Measurements from ENCODE around the gene THSD4. TPM values are rescaled to one million over a fixed set of nuclear protein-coding genes. Genes with fewer than 3 reads are reported as not detected.

The THSD4 gene
- total RNA-seq, 1 donor from 2014 or later: 66.8 TPM

DNA sequence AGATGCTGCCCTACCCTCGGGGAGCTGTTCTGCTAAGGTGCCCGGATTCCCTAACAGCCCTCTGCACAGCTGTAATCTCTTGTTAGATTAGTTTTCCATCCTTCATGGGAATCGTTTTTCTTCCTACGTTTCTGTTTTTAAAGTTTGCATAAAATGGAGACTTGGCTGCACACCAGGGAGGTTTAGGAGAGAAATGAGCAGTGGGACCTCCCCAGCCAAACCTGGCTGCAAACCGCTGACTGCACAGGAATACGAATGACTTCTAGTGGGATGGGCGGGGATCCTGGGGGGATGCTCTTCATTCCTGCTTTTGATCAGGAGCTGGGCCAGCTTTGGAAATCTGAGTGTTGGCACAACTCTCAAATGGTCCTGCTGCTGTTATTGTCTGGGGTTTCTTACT lies 77.5 kb downstream of the THSD4 start:
- Histone ChIP-seq H3K4me1 (no peaks in the 10 kb centered on the region), H3K36me3 (no peaks in the 10 kb centered on the region), H3K9me3 (no peaks in the 10 kb centered on the region), H3K27ac (no peak overlapping the region), H3K27me3 (no peaks in the 10 kb centered on the region), H3K4me3 (no peak overlapping the region)
- intact Hi-C loops (cut with DNase I): no loop called here
- TF ChIP-seq POLR2A (IDR thresholded peaks at IDR 0.05) (no peak), POLR2AphosphoS5 (IDR thresholded peaks at IDR 0.05; ENCODE audit: insufficient read depth in 1 of 2, low read depth in 1 of 2) (no peak)
- TF ChIP-seq, protein P1, sequence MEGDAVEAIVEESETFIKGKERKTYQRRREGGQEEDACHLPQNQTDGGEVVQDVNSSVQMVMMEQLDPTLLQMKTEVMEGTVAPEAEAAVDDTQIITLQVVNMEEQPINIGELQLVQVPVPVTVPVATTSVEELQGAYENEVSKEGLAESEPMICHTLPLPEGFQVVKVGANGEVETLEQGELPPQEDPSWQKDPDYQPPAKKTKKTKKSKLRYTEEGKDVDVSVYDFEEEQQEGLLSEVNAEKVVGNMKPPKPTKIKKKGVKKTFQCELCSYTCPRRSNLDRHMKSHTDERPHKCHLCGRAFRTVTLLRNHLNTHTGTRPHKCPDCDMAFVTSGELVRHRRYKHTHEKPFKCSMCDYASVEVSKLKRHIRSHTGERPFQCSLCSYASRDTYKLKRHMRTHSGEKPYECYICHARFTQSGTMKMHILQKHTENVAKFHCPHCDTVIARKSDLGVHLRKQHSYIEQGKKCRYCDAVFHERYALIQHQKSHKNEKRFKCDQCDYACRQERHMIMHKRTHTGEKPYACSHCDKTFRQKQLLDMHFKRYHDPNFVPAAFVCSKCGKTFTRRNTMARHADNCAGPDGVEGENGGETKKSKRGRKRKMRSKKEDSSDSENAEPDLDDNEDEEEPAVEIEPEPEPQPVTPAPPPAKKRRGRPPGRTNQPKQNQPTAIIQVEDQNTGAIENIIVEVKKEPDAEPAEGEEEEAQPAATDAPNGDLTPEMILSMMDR (IDR thresholded peaks at IDR 0.05): no peak
- DNase-seq (ENCODE audit: extremely low spot score in 2 of 2): no peak

DNA sequence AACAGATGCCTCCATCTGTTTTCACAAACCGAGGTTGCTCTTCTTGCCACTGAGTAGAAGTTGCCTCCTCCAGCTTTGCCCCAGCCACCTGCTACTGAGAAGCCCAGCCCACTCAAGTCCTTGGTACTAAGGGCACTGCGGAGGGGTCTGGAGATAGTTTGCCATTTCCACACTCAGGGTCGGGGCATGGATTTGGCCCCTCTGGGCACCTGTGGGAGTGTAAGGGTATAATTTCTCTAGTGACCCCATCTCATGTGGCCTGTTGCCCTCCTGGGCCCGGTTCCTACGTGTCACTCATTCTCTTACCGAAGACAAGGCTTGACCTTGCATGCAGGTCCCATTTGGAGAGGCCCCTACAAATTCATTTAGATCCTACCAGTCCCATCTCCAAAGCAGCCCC lies 79.0 kb downstream of the THSD4 start:
- no peaks in the 10 kb centered on the region for H3K27me3 ChIP-seq
- H3K4me1 ChIP-seq: peaks cover 4% of the 10 kb centered on the region
- H3K27ac ChIP-seq: no peak overlapping the region
- H3K4me3 ChIP-seq: no peak overlapping the region
- no peaks in the 10 kb centered on the region for H3K9me3 ChIP-seq
- peak; percentile 77 to 79 for DNase-seq (ENCODE audit: extremely low spot score in 2 of 2)
- TF ChIP-seq POLR2AphosphoS5 (IDR thresholded peaks at IDR 0.05; ENCODE audit: insufficient read depth in 1 of 2, low read depth in 1 of 2) (no peak), POLR2A (IDR thresholded peaks at IDR 0.05) (no peak)
- TF ChIP-seq, protein P1 (IDR thresholded peaks at IDR 0.05): no peak
- H3K36me3 ChIP-seq: no peaks in the 10 kb centered on the region
- intact Hi-C loops (cut with DNase I): no loop called here

DNA sequence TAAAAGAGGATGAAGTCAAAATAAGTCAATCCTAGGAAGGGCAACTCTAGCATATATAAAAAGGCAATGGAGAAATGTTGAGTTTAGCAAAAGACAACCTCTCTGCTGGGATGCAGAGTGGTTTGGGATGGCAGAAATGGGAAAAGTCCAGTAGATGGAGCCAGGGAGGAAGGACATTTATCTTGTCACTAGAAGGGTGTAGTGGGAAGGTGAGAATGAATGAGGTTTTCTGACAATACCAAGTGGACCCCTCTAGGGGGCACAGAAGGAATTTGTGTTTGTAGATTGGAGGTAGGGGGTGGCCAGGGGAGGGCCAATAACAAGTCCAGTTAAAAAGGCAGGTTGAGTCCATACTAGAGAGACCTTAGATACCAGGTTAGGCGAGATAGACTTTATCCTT lies 80.0 kb downstream of the THSD4 start:
- H3K27me3 ChIP-seq: no peaks in the 10 kb centered on the region
- H3K4me3 ChIP-seq: no peak overlapping the region
- peak in 1 of 2 donors; percentile 61 for DNase-seq (ENCODE audit: extremely low spot score in 2 of 2)
- intact Hi-C loops (cut with DNase I): no loop called here
- peaks cover 4% of the 10 kb centered on the region for H3K4me1 ChIP-seq
- no peaks in the 10 kb centered on the region for H3K9me3 ChIP-seq
- TF ChIP-seq POLR2A (IDR thresholded peaks at IDR 0.05) (no peak), POLR2AphosphoS5 (IDR thresholded peaks at IDR 0.05; ENCODE audit: insufficient read depth in 1 of 2, low read depth in 1 of 2) (no peak)
- TF ChIP-seq, protein P1 (IDR thresholded peaks at IDR 0.05): no peak
- no peaks in the 10 kb centered on the region for H3K36me3 ChIP-seq
- no peak overlapping the region for H3K27ac ChIP-seq

DNA sequence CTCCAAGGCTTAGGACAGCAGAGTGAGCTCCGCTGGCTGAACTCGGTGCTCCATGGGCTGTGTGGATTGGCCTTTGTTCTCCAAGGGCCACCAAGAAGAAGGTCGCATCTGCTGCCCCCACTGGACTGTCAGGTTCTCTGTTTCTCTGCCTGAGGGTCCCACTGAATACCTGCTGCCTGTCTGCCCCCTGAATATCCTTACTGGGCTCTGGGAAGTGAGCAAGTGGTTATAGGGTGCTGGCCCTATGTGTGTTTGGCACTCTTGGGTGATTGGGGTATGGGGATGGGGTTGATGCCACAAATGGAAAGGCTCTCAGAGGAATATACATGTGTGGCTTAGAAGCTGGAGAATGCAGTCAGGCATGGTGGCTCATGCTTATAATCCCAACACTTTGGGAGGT lies 82.3 kb downstream of the THSD4 start:
- TF ChIP-seq, protein P1 (IDR thresholded peaks at IDR 0.05): no peak
- no peak for TF ChIP-seq POLR2AphosphoS5 (IDR thresholded peaks at IDR 0.05; ENCODE audit: insufficient read depth in 1 of 2, low read depth in 1 of 2)
- TF ChIP-seq POLR2A (IDR thresholded peaks at IDR 0.05): no peak
- intact Hi-C loops (cut with DNase I): no loop called here
- peak in 1 of 2 donors; percentile 58 for DNase-seq (ENCODE audit: extremely low spot score in 2 of 2)
- Histone ChIP-seq H3K27me3 (no peaks in the 10 kb centered on the region), H3K9me3 (no peaks in the 10 kb centered on the region), H3K4me3 (no peak overlapping the region), H3K4me1 (peaks cover 4% of the 10 kb centered on the region), H3K36me3 (no peaks in the 10 kb centered on the region), H3K27ac (no peak overlapping the region)

DNA sequence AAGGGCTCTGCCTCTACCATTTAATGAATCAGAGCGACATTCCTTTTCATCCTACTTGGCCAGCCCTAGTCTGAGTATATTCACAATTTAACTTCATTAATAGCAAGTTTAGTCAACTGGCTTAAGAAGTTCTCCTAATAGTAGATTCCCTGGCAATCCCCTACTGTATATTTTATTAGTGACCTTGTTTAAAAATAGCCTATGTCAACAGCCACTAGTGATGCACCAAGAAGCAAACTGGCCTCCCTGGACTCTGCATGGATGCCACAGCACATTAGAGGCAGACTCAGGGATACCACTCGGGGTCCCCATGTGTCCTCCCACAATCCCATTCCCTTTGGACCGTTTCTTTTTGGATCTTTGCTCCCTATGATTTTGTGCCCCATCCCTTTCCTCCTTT lies 83.6 kb downstream of the THSD4 start:
- DNase-seq (ENCODE audit: extremely low spot score in 2 of 2): no peak
- Histone ChIP-seq H3K27me3 (no peaks in the 10 kb centered on the region), H3K36me3 (no peaks in the 10 kb centered on the region), H3K9me3 (no peaks in the 10 kb centered on the region), H3K4me1 (peaks cover 5% of the 10 kb centered on the region), H3K4me3 (no peak overlapping the region), H3K27ac (no peak overlapping the region)
- no peak for TF ChIP-seq POLR2A (IDR thresholded peaks at IDR 0.05)
- TF ChIP-seq, protein P1 (IDR thresholded peaks at IDR 0.05): no peak
- intact Hi-C loops (cut with DNase I): no loop called here
